Right forelimb (tissue), 1 donor: Measurements from ENCODE around the gene P2RX1.
"Not testable (repeated sequence)": the region's sequence is repeated elsewhere in the genome, so short reads cannot be mapped to it uniquely, and the experiment has no call there.

Source experiments
- DNase-seq: peaks from one replicate; pipeline ENCODE4 v3.0.0-alpha.2; 2018

P2RX1 gene

GRCh38 chr17:3885271-3885670, 31.0 kb downstream of the P2RX1 start:
- no peak for DNase-seq

GRCh38 chr17:3884188-3884587, 32.1 kb downstream of the P2RX1 start:
- no peak for DNase-seq

GRCh38 chr17:3882276-3882675, 34.0 kb downstream of the P2RX1 start:
- no peak for DNase-seq

DNA sequence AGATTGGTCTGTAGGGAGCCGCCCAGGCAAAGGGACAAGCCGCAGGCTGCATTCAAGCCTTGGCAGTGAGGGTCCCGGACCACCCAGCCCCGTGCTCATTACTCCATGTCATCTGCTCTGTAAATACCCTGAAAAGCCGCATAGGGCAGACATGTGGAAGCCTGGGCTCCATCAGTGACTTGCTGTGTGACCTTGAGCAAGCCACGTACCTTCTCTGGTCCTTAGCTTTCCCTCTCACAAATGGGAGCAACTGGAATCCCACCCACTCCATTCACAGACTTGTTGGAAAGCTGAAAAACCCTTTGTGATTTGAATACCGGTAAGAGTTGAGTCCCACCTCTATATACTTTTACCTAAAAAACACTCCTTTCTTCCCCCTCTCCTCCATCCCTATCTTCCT, 35.3 kb downstream of the P2RX1 start:
- no peak for DNase-seq

DNA sequence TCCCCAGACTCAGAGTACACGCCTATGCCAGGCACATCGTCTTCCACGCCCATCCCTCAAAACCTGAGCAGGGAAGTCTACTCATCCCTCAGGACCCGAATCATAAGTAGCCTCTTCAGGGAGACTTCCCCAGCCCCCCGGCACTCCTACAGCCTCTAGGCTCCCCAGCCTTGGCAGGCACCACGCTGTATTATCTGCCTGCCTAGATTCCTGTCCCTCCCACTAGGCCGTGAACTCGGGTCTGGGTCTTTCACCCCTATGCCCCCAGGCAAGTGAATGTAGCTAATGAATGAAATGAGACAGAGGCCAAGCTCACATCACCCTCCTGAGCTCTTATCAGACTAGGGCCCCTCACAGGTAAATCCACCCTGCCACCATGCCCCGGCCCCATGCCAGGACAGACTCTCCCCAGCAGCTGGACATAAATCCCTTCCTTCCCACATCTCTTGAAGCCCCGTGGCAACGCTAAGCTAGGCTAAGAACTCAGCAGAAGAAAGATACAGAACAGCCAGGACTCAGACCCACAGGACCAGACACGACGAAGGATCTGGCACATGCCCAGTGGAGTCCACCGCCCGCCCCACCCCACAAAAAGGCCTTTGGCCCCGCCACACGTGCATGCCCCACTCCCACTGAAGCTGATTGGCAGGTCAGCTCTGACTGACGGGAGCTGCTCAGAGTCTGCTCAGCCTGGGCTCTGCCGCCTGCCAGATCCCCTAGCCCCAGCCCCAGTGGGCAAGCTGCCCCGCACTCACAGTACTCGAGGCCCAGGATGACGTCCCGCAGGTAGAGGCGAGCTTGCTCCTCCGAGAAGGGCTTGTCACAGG, 36.5 kb downstream of the P2RX1 start:
- DNase-seq: no peak

GRCh38 chr17:3879186-3879585, 37.1 kb downstream of the P2RX1 start:
- peak; percentile 75 for DNase-seq

GRCh38 chr17:3877220-3877619, 39.0 kb downstream of the P2RX1 start:
- DNase-seq: no peak

DNA sequence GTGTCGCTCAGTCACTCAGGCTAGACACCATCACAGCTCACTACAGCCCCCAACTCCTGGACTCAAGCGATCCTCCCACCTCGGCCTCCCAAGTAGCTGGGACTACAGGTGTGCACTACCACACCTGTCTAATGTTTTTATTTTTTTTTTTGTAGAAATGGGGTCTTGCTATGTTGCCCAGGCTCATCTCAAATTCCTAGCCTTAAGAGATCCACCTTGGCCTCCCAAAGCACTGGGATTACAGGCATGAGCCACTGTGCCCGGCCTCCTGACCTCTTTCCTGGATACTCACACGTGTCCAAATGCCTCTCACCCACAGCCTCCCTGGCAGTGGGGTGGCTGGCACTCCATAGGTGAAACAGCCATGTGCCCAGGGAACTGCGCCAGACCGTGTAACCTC, 40.9 kb downstream of the P2RX1 start:
- DNase-seq: no peak

- DNase-seq: no peak
Observed at GRCh38 chr17:3873862-3874261, 42.4 kb downstream of the P2RX1 start.

DNA sequence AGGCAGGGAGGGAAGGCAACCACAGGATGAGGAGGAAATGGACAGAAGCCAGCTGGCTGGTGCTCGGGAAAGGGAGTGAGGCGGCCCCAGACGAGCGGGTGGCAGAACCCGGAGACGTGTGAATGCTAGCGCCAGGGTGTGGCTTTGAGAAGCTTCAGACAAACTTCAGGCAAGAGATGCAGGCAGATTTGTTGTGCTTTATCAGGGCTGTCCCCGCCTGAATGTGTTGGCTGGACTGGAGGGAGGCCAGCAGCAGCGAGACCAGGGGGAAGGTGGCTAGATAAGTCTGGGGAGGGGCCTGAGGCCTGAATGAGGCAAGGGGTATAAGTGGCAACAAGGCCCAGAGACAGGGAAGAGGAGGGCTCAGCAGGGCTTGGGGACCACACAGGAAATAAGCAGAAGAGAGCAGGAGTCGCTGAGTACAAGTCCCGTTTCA, 45.4 kb downstream of the P2RX1 start:
- DNase-seq: no peak

DNA sequence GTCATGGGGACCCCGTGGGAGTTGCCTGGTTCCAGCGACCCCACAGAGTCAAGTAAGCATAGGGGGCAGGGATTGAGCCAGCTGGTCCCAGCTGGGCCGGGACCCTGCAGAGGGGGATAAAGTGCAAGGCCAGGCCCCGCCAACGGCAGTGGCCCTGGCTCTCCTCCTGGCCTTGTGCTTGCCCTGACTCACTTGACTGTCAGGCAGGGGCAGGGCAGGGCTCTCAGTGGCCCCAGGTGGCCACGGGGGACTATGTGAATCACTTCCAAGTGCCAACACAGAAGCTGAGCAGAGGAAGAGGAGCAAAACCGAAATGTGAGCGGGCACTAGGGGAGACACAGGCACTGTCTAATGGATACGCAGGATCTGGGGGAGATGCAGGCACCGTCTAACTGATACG, 48.7 kb downstream of the P2RX1 start:
- no peak for DNase-seq

DNA sequence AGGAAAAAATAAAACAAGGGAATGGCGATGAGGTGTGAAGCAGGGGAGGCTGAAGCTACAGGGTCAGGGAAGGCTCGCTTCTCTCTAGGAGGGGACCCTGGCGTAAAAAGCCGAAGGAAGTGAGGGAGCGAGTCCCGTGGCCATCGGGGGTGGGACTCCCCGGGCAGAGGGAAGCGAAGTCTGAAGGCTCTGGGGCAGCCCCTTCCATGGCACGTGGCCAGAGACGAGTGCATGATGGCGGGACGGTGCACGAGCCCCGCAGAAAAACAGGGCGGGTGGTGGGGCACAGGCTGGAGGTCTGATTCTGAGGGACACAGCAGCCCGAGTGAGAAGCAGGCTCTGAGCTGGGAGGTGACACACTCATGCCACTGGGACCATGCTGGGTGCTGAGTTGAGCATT, 49.2 kb downstream of the P2RX1 start:
- DNase-seq: no peak

DNA sequence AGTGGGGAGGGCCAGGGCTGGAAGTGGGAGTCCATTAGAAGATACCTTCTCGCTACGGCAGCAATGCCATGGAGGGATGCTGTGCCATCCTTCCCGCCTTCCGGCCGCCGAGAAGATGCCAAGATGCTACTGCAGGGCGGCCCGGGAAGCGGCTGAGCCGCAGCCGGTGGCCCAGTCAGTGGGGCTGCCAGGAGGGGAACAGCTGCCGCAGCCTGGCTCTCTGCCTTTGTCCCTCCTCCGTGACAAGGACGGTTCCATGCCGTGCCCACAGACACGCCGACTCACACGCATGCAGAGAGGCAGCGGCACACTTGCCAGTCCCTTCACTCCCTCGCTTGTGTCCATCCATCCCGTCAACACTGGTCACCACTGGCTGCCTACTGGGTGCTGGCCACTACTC, 50.0 kb downstream of the P2RX1 start:
- DNase-seq: peak; percentile 72

DNA sequence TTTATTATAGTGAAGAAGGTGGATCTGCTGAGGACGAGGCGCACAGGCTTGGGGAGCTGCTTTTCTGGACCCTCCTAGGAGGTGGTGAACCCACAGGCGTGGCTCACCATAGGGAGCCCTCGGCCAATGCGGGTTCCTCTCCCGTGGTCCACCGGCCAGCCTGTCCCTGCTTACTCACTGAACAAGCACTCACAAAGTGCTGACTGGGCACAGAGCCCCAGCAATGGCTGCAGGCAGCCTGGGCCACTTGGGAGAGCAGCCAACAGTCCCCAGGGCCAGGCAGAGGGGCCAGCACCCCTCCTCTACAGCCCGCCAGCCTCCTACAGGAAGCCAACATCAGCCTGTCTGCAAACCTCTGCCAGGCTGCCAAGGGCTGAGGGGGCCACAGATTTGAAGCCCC, 51.1 kb downstream of the P2RX1 start:
- no peak for DNase-seq

- DNase-seq: no peak
Observed at GRCh38 chr17:3864534-3864933, 51.7 kb downstream of the P2RX1 start.

DNA sequence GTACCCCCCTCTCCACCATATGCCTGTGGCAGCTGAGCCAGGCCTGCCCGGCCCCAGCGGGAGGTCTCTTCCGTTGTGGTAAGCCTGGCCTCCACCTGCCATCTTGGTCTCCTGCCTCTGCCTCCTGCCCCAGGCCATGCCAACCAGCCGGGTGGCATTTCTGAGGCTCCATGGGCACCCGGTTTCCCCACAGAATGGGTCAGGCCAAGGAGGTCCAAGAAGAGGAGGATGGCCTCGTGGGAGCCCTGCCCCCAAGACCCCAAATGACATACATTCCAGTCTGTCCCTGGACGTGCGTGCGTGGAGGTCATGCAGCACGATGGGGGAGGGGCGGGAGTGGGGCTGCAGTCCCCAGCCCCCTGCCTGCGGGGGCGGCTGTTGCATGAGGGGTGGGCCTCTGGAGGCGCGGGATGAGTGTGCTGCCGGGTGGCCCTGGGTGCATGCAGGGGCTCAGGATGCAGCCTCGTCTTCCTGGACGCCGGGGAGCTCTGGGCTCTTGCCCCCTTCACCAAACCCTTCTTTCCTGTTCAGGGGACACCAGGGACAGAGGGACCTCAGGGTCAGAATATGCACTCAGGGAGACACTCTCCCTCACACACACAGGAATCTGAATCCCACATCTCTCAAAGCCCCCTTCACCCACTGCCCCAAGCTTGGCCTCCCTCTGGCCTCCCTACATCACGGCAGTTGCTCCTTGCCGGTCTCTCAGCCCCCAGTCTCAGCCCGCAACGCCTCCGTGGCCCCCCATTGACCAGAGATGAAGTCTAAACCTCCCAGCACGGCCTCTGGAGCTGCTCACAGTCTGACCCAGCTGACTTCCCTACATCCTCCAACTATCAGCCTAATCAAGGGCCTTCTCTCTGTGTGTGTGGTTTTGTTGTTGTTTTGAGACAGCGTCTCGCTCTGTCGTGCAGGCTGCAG, 54.2 kb downstream of the P2RX1 start:
- peak; percentile 41 for DNase-seq

DNA sequence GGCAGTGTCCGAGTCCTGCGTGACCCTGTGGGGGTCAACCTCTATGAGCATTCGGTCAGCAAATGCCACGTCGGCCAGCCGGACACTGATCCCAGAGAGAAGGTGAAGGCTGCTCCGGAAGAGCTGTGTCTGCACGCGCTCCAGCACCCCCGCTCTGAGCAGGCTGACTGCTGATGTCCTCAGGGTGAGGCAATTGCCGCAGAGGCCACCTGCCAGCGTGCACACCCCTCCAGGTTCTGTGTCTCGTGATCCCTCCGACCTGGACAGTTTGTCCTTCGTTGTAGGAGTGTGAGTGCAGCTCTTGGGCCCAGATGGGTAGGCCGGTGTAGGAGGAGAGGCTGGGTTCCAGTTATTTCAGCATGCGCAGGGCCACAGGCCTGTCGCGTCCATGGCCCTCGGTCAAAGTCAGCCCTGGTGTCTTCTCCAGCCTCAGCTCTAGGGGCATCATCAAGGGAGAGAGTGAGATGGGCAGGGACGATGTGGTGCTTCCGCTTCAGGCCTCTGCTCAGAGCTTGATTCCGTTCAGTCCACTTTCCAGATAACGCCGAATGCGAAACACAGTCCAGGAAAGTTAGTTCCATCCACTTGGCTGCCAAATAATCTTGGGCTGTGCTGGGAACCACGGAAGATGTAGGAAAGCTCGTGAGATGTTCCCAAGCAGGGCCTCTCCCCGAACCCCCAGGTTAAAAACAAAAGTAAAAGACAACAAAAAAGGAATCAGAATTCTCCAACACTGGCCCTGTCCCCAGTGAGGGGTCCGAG, 55.1 kb downstream of the P2RX1 start:
- DNase-seq: peak; percentile 32

DNA sequence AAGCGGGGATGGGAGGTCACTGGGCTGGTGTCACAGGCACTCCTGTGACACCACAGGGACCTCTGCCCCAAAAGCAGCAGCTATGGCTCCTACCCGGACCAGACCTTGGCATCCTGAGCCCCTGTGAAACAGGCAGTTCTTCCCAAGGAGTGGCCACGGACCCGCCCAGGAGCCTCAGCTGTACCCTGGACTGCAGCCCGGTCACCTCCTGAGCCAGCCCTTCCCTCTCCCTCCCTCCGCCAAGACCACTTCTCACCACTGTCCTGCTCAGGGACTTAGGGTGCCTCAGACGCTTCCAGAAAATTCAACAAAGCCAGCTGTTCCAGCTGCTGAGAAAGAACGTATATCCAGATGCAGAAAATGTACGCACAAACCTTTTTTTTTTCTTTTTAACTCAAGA, 56.3 kb downstream of the P2RX1 start:
- DNase-seq: peak; percentile 80

DNA sequence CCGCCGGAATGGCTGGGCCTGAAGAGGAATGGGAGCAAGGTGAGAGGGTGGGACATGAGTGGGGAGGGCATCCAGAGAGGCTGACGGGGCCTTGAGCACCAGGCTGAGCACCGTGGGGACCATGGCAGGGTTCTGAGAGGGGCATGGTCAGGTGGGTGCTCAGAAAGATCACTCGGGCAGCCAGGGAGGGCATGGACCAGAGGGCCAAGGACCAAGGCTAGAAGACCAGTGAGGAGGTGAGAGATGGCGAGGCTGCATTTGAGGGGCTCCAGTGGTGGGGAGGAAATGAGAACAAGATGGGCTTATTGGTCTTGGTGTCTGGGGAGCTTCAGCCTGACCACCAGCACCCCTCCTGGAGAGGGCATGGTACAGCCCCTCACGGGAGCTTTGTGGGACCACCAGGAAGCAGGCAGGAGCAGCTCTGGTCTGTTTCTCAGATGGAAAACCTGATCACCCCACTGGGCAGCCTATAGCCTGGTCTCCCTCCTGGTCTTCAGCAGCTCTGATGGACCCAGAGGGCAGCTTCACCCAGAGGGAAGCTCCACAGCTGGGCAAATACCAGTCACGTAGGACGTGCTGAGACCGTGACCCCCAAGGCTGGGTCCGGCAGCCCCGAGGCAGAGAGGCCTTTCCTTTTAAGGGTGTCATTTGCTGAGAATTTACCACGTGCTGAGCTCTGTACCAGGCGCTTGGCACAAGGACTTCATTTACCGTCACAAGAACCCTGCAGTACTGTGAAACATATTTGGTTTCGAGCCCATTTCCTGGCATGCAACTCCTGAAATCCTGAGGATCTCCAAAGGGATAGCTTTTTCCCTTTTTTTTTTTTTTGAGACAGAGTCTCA, 58.8 kb downstream of the P2RX1 start:
- peak; percentile 40 for DNase-seq

- not testable (repeated sequence) for DNase-seq
Observed at GRCh38 chr17:3854204-3854603, 62.1 kb downstream of the P2RX1 start.

DNA sequence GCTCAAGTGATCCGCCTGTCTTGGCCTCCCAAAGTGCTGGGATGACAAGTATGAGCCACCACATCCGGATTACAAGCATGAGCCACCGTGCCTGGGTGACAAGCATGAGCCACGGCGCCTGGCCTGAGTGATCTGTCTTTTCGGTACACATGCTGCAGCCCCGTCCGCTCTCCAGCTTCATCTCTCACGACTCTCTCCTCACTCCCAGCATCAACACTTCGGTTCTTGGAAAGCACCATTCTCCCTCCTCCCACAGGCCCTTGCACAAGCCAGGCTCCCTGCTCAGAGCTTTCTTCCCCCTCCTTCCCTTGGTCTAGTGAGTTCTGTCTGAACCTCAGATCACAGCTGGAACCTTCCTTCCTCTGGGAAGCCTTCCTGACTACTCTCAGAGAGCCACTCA, 63.7 kb downstream of the P2RX1 start:
- DNase-seq: peak; percentile 41

DNA sequence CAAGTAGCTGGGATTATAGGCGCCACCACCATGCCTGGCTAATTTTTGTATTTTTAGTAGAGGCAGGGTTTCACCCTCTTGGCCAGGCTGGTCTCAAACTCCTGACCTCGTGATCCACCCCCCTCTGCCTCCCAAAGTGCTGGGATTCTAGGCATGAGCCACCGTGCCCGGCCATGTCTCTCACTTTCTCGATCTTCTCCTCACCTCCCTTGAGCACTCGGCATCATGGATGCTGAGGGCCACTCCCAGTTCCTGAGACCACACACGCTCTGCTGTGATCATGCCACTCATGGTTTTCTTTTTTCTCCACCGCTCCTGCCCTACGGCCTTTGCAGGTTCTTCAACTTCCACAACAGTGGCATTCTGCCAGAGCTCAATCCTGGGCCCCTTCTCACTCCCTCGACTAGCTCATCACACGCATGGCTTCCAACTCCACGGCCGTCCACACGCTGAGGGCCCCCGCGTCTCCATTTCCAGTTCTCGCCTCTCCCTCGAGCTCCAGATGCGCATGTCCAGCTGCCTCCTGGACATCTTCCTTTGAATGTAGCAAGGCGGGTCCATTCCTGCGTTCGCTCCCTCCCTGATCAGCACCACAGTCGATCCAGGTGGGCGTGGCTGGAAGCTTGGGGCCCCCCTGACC, 64.7 kb downstream of the P2RX1 start:
- DNase-seq: peak; percentile 50
